Measurements from ENCODE around the gene SPATA19. TPM values are rescaled to one million over a fixed set of nuclear protein-coding genes. Genes with fewer than 3 reads are reported as not detected.

Gene SPATA19
- total RNA-seq, 1 donor from 2014 or later = not detected

- DNase-seq (ENCODE audit: low spot score) = no peak
- intact Hi-C loops (cut with micrococcal nuclease) = no loop called here
- H3K4me3 Mint-ChIP-seq (ENCODE audit: low read depth) = no peak overlapping the region
Observed at GRCh38 chr11:133832991-133833897, 12.1 kb downstream of the SPATA19 start.

GRCh38 chr11:133832096-133832990, 13.0 kb downstream of the SPATA19 start:
- H3K27me3 Mint-ChIP-seq (ENCODE audit: low read depth) = no peaks in the 10 kb centered on the region
- intact Hi-C loops (cut with micrococcal nuclease) = no loop called here
- H3K4me3 Mint-ChIP-seq (ENCODE audit: low read depth) = no peak overlapping the region
- DNase-seq (ENCODE audit: low spot score) = no peak
- no peaks in the 10 kb centered on the region for H3K36me3 Mint-ChIP-seq (ENCODE audit: low read depth)
- peaks cover 4% of the 10 kb centered on the region for H3K4me1 Mint-ChIP-seq (ENCODE audit: low read depth)
- H3K9me3 Mint-ChIP-seq = no peaks in the 10 kb centered on the region
- H3K27ac Mint-ChIP-seq = no peak overlapping the region

More at GRCh38 chr11:133832991-133833897, 12.1 kb downstream of the SPATA19 start:
- Mint-ChIP-seq H3K27me3 (ENCODE audit: low read depth) (no peaks in the 10 kb centered on the region), H3K36me3 (ENCODE audit: low read depth) (no peaks in the 10 kb centered on the region), H3K9me3 (no peaks in the 10 kb centered on the region), H3K27ac (no peak overlapping the region), H3K4me1 (ENCODE audit: low read depth) (peaks cover 4% of the 10 kb centered on the region)

- intact Hi-C loops (cut with micrococcal nuclease) = no loop called here
- Mint-ChIP-seq H3K27me3 (ENCODE audit: low read depth) (no peaks in the 10 kb centered on the region), H3K9me3 (no peaks in the 10 kb centered on the region), H3K27ac (no peak overlapping the region), H3K4me3 (ENCODE audit: low read depth) (no peak overlapping the region), H3K36me3 (ENCODE audit: low read depth) (no peaks in the 10 kb centered on the region), H3K4me1 (ENCODE audit: low read depth) (peaks cover 4% of the 10 kb centered on the region)
- DNase-seq (ENCODE audit: low spot score) = no peak
Observed at GRCh38 chr11:133830931-133831907, 14.1 kb downstream of the SPATA19 start.

GRCh38 chr11:133829566-133829965, 15.7 kb downstream of the SPATA19 start:
- Mint-ChIP-seq H3K27ac (no peak overlapping the region), H3K4me3 (ENCODE audit: low read depth) (no peak overlapping the region), H3K27me3 (ENCODE audit: low read depth) (peaks cover 2% of the 10 kb centered on the region), H3K9me3 (no peaks in the 10 kb centered on the region), H3K36me3 (ENCODE audit: low read depth) (no peaks in the 10 kb centered on the region), H3K4me1 (ENCODE audit: low read depth) (no peaks in the 10 kb centered on the region)
- intact Hi-C loops (cut with micrococcal nuclease) = no loop called here
- DNase-seq (ENCODE audit: low spot score) = no peak

DNA sequence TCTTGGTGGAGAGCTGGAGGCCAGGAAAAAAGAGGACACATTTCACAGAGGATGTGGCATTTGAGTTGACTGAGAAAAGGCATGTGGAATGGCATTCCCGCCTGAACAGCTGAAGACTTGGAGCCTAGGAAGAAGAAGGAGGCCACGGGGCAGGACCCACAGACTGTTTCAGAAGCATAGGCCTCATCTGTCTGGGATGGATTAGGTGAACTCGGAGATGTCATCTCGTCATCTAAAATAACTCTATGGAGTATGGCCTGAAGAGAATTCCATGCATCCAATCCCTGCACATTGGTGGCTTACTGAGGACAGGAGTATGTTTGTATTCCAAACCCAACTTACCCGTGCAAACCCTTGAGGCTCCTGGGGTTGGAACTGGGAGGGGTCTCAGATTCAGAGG, 16.4 kb downstream of the SPATA19 start:
- intact Hi-C loops (cut with micrococcal nuclease) = no loop called here
- Mint-ChIP-seq H3K4me1 (ENCODE audit: low read depth) (no peaks in the 10 kb centered on the region), H3K36me3 (ENCODE audit: low read depth) (no peaks in the 10 kb centered on the region), H3K9me3 (no peaks in the 10 kb centered on the region), H3K27ac (no peak overlapping the region), H3K27me3 (ENCODE audit: low read depth) (peaks cover 2% of the 10 kb centered on the region), H3K4me3 (ENCODE audit: low read depth) (no peak overlapping the region)
- DNase-seq (ENCODE audit: low spot score) = no peak

GRCh38 chr11:133827556-133827955, 17.8 kb downstream of the SPATA19 start:
- Mint-ChIP-seq H3K4me3 (ENCODE audit: low read depth) (no peak overlapping the region), H3K4me1 (ENCODE audit: low read depth) (no peaks in the 10 kb centered on the region), H3K27me3 (ENCODE audit: low read depth) (peaks cover 2% of the 10 kb centered on the region), H3K36me3 (ENCODE audit: low read depth) (no peaks in the 10 kb centered on the region), H3K9me3 (no peaks in the 10 kb centered on the region), H3K27ac (no peak overlapping the region)
- intact Hi-C loops (cut with micrococcal nuclease) = no loop called here
- DNase-seq (ENCODE audit: low spot score) = no peak

DNA sequence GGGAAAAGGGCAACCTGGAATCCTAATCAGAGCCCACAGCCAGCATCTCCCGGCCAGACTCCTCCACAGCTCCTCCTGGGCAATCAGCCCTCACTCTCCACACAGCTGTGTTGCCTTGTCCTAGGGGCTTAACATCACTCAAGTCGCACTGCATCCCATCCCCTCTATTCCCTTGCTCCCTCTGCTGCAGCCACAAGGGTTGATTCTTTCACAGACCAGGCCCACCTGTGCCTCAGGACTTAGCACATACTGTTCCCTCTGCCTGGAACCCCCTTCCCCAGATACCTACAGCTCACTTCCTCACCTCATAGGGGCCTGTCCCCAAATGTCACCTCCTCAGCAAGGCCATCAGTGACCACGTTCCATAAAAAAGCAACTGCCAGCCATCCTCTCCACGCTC, 18.4 kb downstream of the SPATA19 start:
- Mint-ChIP-seq H3K4me3 (ENCODE audit: low read depth) (no peak overlapping the region), H3K36me3 (ENCODE audit: low read depth) (no peaks in the 10 kb centered on the region), H3K27me3 (ENCODE audit: low read depth) (peaks cover 2% of the 10 kb centered on the region), H3K27ac (no peak overlapping the region), H3K4me1 (ENCODE audit: low read depth) (no peaks in the 10 kb centered on the region), H3K9me3 (no peaks in the 10 kb centered on the region)
- intact Hi-C loops (cut with micrococcal nuclease) = no loop called here
- DNase-seq (ENCODE audit: low spot score) = no peak

DNA sequence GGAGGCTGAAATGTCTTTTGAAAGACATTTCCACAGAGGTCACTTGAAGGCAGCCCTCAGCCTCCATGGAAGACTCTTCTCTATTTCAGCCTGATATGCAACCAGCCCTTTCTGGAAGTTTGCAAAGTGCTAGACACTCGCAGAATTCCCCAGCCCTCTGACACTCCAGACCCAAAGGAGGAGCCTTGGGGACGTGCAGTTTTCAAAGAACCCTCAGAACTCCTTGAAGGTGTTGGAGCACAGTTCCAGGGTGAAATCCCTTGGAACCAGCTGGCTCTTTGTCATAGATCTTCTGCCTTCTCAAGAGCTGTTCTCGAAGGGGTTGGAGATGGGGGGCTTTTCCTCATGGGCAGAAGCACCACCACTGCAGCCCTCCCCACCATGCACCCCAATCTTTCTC, 19.6 kb downstream of the SPATA19 start:
- Mint-ChIP-seq H3K27me3 (ENCODE audit: low read depth) (peaks cover 2% of the 10 kb centered on the region), H3K27ac (no peak overlapping the region), H3K9me3 (no peaks in the 10 kb centered on the region), H3K4me1 (ENCODE audit: low read depth) (no peaks in the 10 kb centered on the region), H3K36me3 (ENCODE audit: low read depth) (no peaks in the 10 kb centered on the region), H3K4me3 (ENCODE audit: low read depth) (no peak overlapping the region)
- intact Hi-C loops (cut with micrococcal nuclease) = no loop called here
- no peak for DNase-seq (ENCODE audit: low spot score)

DNA sequence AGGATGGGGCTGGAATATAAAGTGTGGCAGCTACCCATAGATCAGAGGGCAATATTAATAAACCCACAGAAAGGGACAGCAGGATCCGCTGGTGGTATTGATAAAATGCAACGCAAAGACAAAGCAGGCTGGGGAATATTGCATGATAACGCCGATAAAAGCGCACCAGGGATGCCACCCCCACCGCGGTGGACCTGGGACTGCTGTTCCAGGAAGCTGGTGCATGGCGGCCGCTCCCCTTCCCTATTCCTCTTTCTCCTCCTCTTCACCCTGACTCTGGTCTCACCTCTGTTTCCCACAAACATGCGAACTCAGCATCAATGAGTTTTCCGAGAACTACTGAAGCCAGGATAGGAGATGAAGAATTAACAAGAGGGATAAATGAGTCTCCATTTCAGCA, 20.2 kb downstream of the SPATA19 start:
- Mint-ChIP-seq H3K4me3 (ENCODE audit: low read depth) (no peak overlapping the region), H3K27ac (no peak overlapping the region), H3K9me3 (no peaks in the 10 kb centered on the region), H3K4me1 (ENCODE audit: low read depth) (no peaks in the 10 kb centered on the region), H3K36me3 (ENCODE audit: low read depth) (no peaks in the 10 kb centered on the region), H3K27me3 (ENCODE audit: low read depth) (peaks cover 2% of the 10 kb centered on the region)
- intact Hi-C loops (cut with micrococcal nuclease) = no loop called here
- no peak for DNase-seq (ENCODE audit: low spot score)

- Mint-ChIP-seq H3K4me1 (ENCODE audit: low read depth) (no peaks in the 10 kb centered on the region), H3K36me3 (ENCODE audit: low read depth) (no peaks in the 10 kb centered on the region), H3K9me3 (no peaks in the 10 kb centered on the region), H3K27me3 (ENCODE audit: low read depth) (peaks cover 2% of the 10 kb centered on the region), H3K4me3 (ENCODE audit: low read depth) (no peak overlapping the region), H3K27ac (no peak overlapping the region)
- DNase-seq (ENCODE audit: low spot score) = no peak
- intact Hi-C loops (cut with micrococcal nuclease) = no loop called here
Observed at GRCh38 chr11:133824593-133824992, 20.7 kb downstream of the SPATA19 start.

DNA sequence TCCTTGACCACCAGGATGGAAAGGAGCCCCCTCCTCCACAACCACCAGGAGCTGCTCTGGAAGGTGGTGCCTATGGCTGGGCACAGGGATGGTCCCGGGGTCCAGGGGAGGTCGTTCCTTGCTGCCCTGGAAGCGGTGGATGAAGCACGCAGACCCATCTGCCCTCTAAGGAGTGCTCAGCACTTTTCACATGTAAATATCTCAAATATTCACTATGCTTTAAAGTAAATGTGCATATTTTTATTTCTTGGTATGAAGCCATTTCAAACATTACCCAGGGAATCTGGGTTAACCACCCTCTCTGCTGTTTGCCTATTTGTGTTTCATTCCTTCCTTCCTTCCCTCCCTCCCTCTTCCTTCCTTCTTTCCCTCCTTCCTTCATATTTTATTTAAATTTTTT, 21.7 kb downstream of the SPATA19 start:
- Mint-ChIP-seq H3K4me1 (ENCODE audit: low read depth) (no peaks in the 10 kb centered on the region), H3K4me3 (ENCODE audit: low read depth) (no peak overlapping the region), H3K27ac (no peak overlapping the region), H3K36me3 (ENCODE audit: low read depth) (no peaks in the 10 kb centered on the region), H3K27me3 (ENCODE audit: low read depth) (peaks cover 2% of the 10 kb centered on the region), H3K9me3 (no peaks in the 10 kb centered on the region)
- intact Hi-C loops (cut with micrococcal nuclease) = no loop called here
- DNase-seq (ENCODE audit: low spot score) = no peak

GRCh38 chr11:133823211-133823610, 22.1 kb downstream of the SPATA19 start:
- no peaks in the 10 kb centered on the region for H3K36me3 Mint-ChIP-seq (ENCODE audit: low read depth)
- no peaks in the 10 kb centered on the region for H3K9me3 Mint-ChIP-seq
- DNase-seq (ENCODE audit: low spot score) = no peak
- H3K4me1 Mint-ChIP-seq (ENCODE audit: low read depth) = no peaks in the 10 kb centered on the region
- no peak overlapping the region for H3K4me3 Mint-ChIP-seq (ENCODE audit: low read depth)
- H3K27me3 Mint-ChIP-seq (ENCODE audit: low read depth) = peaks cover 2% of the 10 kb centered on the region
- H3K27ac Mint-ChIP-seq = no peak overlapping the region
- intact Hi-C loops (cut with micrococcal nuclease) = no loop called here
